Neural progenitor cell (in vitro differentiated cells): ENCODE results near the gene RNPS1. TPM values are rescaled to one million over a fixed set of nuclear protein-coding genes. Genes with fewer than 3 reads are reported as not detected.
"Not testable (repeated sequence)": the region's sequence is repeated elsewhere in the genome, so short reads cannot be mapped to it uniquely, and the experiment has no call there.

Experiments used
- DNase-seq: peaks from one replicate; pipeline ENCODE4 v3.0.0-alpha.2; 2016; ENCODE audit warnings: low spot score
- H2AFZ ChIP-seq: fragments of 200-600 bp; sonication (generic); replicated peaks from 2 replicates; pipeline ENCODE4 v1.6.1; 2016; ENCODE audit warnings: antibody characterized with exemption
- H3F3A ChIP-seq: fragments of 200-600 bp; sonication (generic); 2 replicates; pipeline ENCODE4 v1.6.1; 2016; ENCODE audit warnings: antibody characterized with exemption, low read depth
- H3K27ac ChIP-seq: fragments of 200-600 bp; sonication (generic); 2 replicates; pipeline ENCODE4 v1.5.1; 2016; ENCODE audit warnings: mild to moderate bottlenecking
- H3K27me3 ChIP-seq: fragments of 200-600 bp; sonication (generic); 2 replicates; pipeline ENCODE4 v1.6.1; 2016; ENCODE audit warnings: mild to moderate bottlenecking, moderate library complexity
- H3K36me3 ChIP-seq: fragments of 200-600 bp; sonication (generic); 2 replicates; pipeline ENCODE4 v1.5.1; 2016
- H3K4me1 ChIP-seq: fragments of 200-600 bp; sonication (generic); 2 replicates; pipeline ENCODE4 v1.6.1; 2016; ENCODE audit warnings: mixed run types
- H3K4me2 ChIP-seq: fragments of 200-600 bp; sonication (generic); 2 replicates; pipeline ENCODE4 v1.6.1; 2016
- H3K4me3 ChIP-seq: fragments of 200-600 bp; sonication (generic); 2 replicates; pipeline ENCODE4 v1.5.1; 2016
- H3K79me2 ChIP-seq: fragments of 200-600 bp; sonication (generic); 2 replicates; pipeline ENCODE4 v1.6.1; 2016; ENCODE audit warnings: low read depth
- H3K9ac ChIP-seq: fragments of 200-600 bp; sonication (generic); 2 replicates; pipeline ENCODE4 v1.6.1; 2016
- H3K9me3 ChIP-seq: fragments of 200-600 bp; sonication (generic); 2 replicates; pipeline ENCODE4 v1.5.1; 2016; ENCODE audit warnings: low read depth
- H4K20me1 ChIP-seq: fragments of 200-600 bp; sonication (generic); 2 replicates; pipeline ENCODE4 v1.6.1; 2016; ENCODE audit warnings: low read depth
- H3K27ac Mint-ChIP-seq: 3 replicates; pipeline ENCODE4 v1.8.0; 2021; ENCODE audit warnings: mixed read lengths
- H3K27me3 Mint-ChIP-seq: 2 replicates; pipeline ENCODE4 v1.8.0; 2022; ENCODE audit warnings: low read depth, mild to moderate bottlenecking, inconsistent platforms, moderate library complexity, mixed read lengths; ENCODE audit not compliant: insufficient read depth
- H3K36me3 Mint-ChIP-seq: 3 replicates; pipeline ENCODE4 v1.8.0; 2021; ENCODE audit warnings: mixed read lengths
- H3K4me1 Mint-ChIP-seq: 3 replicates; pipeline ENCODE4 v1.8.0; 2021; ENCODE audit warnings: mixed read lengths
- H3K4me3 Mint-ChIP-seq: 3 replicates; pipeline ENCODE4 v1.8.0; 2021; ENCODE audit warnings: mild to moderate bottlenecking, moderate library complexity, mixed read lengths
- H3K9me3 Mint-ChIP-seq: 3 replicates; pipeline ENCODE4 v1.8.0; 2020; ENCODE audit warnings: mixed read lengths
- EZH2 ChIP-seq: fragments of 200-600 bp; sonication (generic); IDR thresholded peaks from 2 replicates; pipeline ENCODE4 v1.6.1; 2017; ENCODE audit warnings: antibody characterized with exemption, mild to moderate bottlenecking, moderate library complexity
- EZH2phosphoT487 ChIP-seq: fragments of 200-600 bp; sonication (generic); IDR thresholded peaks from 2 replicates; pipeline ENCODE4 v1.6.1; 2017; ENCODE audit warnings: antibody characterized with exemption
- total RNA-seq: library from RNA; depleted of rRNA; stranded (reverse); fragments of >200 nt; gene quantifications from 2 replicates; pipeline ENCODE4 v1.2.3, GENCODE V29; 2015; ENCODE audit warnings: low replicate concordance
- TF ChIP-seq, protein P1 (sequence below): fragments of 200-600 bp; sonication (generic); IDR thresholded peaks from 2 replicates; pipeline ENCODE4 v1.5.1; 2017; ENCODE audit warnings: antibody characterized with exemption, mild to moderate bottlenecking

The RNPS1 gene
- total RNA-seq, 1 donor from 2014 or later, result 176 TPM

DNA sequence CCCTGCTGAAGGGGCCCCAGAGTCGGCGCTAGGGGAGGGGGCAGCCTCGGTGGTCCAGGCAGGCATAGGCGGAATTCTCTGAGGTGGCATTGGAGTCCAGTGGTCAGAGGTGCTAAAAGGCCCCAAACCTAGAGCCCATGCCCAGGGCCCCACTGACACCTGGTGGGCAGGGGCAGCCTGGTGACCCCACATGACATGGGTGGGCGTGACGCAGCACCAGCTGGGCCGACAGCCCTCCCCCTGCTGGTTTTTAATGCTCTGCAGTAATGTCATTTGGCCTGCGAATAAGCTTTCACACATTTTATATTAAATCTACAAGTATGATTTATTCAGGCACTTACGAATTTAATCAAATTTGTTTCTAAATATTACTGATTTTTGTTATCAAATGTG lies 2.1 kb upstream of the RNPS1 start:
- Mint-ChIP-seq H3K36me3 (peaks cover 8% of the 10 kb centered on the region), H3K4me1 (peaks cover 23% of the 10 kb centered on the region), H3K27ac (no peak overlapping the region), H3K4me3 (peak overlapping the region; percentile 96), H3K9me3 (no peaks in the 10 kb centered on the region), H3K27me3 (peaks cover 6% of the 10 kb centered on the region)
- TF ChIP-seq EZH2, result no peak
- TF ChIP-seq, protein P1, sequence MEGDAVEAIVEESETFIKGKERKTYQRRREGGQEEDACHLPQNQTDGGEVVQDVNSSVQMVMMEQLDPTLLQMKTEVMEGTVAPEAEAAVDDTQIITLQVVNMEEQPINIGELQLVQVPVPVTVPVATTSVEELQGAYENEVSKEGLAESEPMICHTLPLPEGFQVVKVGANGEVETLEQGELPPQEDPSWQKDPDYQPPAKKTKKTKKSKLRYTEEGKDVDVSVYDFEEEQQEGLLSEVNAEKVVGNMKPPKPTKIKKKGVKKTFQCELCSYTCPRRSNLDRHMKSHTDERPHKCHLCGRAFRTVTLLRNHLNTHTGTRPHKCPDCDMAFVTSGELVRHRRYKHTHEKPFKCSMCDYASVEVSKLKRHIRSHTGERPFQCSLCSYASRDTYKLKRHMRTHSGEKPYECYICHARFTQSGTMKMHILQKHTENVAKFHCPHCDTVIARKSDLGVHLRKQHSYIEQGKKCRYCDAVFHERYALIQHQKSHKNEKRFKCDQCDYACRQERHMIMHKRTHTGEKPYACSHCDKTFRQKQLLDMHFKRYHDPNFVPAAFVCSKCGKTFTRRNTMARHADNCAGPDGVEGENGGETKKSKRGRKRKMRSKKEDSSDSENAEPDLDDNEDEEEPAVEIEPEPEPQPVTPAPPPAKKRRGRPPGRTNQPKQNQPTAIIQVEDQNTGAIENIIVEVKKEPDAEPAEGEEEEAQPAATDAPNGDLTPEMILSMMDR, result no peak
- no peak for TF ChIP-seq EZH2phosphoT487
- no peak for DNase-seq
- H3F3A ChIP-seq, result peaks cover 12% of the 10 kb centered on the region
- H3K36me3 ChIP-seq, result no peaks in the 10 kb centered on the region
- peaks cover 39% of the 10 kb centered on the region for H4K20me1 ChIP-seq
- no peak overlapping the region for H3K9ac ChIP-seq
- H3K4me2 ChIP-seq, result no peak overlapping the region
- H3K79me2 ChIP-seq, result peaks cover 47% of the 10 kb centered on the region
- peaks cover 13% of the 10 kb centered on the region for H3K4me1 ChIP-seq
- H3K27me3 ChIP-seq, result no peaks in the 10 kb centered on the region
- H2AFZ ChIP-seq, result no peak overlapping the region
- H3K27ac ChIP-seq, result no peak overlapping the region
- H3K4me3 ChIP-seq, result no peak overlapping the region
- no peaks in the 10 kb centered on the region for H3K9me3 ChIP-seq

DNA sequence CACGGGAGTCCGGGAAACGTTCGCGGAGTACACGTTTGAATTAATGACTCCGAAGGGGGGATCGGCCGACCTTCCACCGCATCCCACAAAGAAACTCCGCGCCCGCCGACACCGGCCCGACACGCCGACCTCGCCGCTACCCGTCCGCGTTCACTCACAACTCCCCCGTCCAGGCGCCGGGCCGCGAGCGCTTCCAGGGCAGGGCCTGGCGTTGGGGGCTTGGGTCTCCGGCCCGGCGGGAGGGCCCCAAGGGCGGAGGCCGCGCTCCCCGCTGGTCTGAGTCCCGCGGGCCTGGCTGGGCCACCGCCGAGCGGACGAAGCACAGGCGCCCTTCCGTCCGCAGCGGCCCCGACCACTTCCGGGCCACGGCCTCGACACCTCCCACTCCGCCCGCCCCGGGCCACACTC lies 417 bp downstream of the RNPS1 start:
- not testable (repeated sequence) for H3K27me3 Mint-ChIP-seq, H3K9me3 ChIP-seq, DNase-seq, H3K36me3 ChIP-seq, H3K27me3 ChIP-seq, H3K9me3 Mint-ChIP-seq
- peaks cover 64% of the 10 kb centered on the region for H4K20me1 ChIP-seq
- peaks cover 13% of the 10 kb centered on the region for H3K4me1 ChIP-seq
- peak overlapping the region; percentile 97 for H3K27ac ChIP-seq
- Mint-ChIP-seq H3K4me3 (peak overlapping the region; percentile 96), H3K27ac (peak overlapping the region; percentile 50), H3K4me1 (peaks cover 26% of the 10 kb centered on the region), H3K36me3 (peaks cover 14% of the 10 kb centered on the region)
- peaks cover 73% of the 10 kb centered on the region for H3K79me2 ChIP-seq
- peak overlapping the region; percentile 100 for H3K9ac ChIP-seq
- H2AFZ ChIP-seq, result peak overlapping the region; percentile 100
- H3F3A ChIP-seq, result peaks cover 14% of the 10 kb centered on the region
- peak overlapping the region; percentile 86 for H3K4me3 ChIP-seq
- peak overlapping the region; percentile 78 for H3K4me2 ChIP-seq

DNA sequence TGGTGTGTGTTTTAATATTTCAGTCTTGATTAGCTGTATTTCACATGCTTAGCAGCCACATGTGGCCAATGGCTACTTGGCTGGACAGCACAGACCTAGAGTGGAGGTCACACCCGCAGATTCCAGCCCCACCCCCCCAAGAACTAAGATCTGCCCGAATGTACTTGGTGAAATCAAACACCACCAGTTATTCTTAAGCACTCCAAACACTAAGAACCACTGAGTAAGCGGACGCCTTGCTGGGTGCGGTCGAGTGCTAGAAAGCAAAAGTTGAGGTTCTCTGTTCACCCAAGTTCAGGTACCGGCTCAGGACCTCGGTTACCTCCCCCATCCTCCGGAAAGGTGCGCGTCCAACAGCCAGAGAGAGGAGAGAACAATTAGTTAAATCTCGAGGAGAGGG lies 1.0 kb downstream of the RNPS1 start:
- Mint-ChIP-seq H3K4me3 (peak overlapping the region; percentile 96), H3K27ac (peak overlapping the region; percentile 51), H3K36me3 (peaks cover 21% of the 10 kb centered on the region), H3K4me1 (peaks cover 26% of the 10 kb centered on the region)
- Histone ChIP-seq H3K9ac (peak overlapping the region; percentile 100), H3K4me1 (peaks cover 13% of the 10 kb centered on the region), H3K79me2 (peaks cover 79% of the 10 kb centered on the region), H3F3A (peaks cover 15% of the 10 kb centered on the region), H4K20me1 (peaks cover 70% of the 10 kb centered on the region), H3K4me2 (peak overlapping the region; percentile 78), H3K4me3 (peak overlapping the region; percentile 86)
- not testable (repeated sequence) for H3K9me3 Mint-ChIP-seq, H3K36me3 ChIP-seq, H3K27me3 Mint-ChIP-seq, H2AFZ ChIP-seq, H3K27ac ChIP-seq, H3K27me3 ChIP-seq, H3K9me3 ChIP-seq
- DNase-seq, result peak; percentile 26

DNA sequence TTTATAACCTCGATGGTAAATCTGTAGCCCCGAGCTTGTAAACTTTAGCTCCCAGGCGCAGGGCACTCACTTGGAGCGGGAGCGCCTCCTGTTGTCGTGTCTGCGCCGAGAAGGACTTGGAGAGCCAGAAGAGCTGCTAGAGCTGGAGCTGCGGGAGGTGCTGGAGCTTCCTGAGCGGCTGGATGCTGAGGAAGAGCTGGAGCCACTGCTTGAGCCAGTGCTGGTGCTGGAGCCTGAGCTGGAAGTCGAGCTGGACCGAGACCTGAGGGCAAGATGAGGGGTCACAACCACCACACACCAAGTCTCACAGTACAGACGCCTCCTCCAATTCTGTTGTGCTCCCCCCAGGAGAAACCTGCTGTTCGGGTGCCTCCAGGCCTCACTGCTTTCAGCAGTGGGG lies 4.9 kb downstream of the RNPS1 start:
- H3K27me3 ChIP-seq, result not testable (repeated sequence)

DNA sequence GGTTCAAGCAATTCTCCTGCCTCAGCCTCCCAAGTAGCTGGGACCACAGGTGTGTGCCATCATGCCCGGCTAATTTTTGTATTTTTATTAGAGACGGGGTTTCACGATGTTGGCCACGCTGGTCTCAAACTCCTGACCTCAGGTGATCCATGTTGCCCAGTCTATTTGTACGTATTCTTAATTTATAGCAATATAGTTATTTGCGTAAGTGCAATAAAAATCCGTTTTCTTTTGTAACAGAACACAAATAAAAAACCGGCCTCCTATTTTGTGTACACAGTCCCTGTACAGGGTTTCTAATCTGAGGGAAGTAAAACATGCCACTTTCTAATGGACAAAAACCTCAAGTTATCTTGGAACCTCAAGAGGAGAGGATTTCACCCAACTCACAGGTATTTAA lies 7.7 kb downstream of the RNPS1 start:
- no peak overlapping the region for H3K27ac ChIP-seq
- H3K9ac ChIP-seq, result no peak overlapping the region
- peaks cover 25% of the 10 kb centered on the region for H3F3A ChIP-seq
- H3K36me3 Mint-ChIP-seq, result peaks cover 44% of the 10 kb centered on the region
- H3K27me3 Mint-ChIP-seq, result peaks cover 8% of the 10 kb centered on the region
- no peaks in the 10 kb centered on the region for H3K9me3 ChIP-seq
- peaks cover 89% of the 10 kb centered on the region for H3K79me2 ChIP-seq
- no peak for TF ChIP-seq EZH2
- TF ChIP-seq, protein P1, result no peak
- no peak for TF ChIP-seq EZH2phosphoT487
- H2AFZ ChIP-seq, result no peak overlapping the region
- H3K4me1 Mint-ChIP-seq, result peaks cover 7% of the 10 kb centered on the region
- H3K36me3 ChIP-seq, result peaks cover 23% of the 10 kb centered on the region
- no peaks in the 10 kb centered on the region for H3K9me3 Mint-ChIP-seq
- H3K4me3 ChIP-seq, result no peak overlapping the region
- no peak overlapping the region for H3K4me2 ChIP-seq
- H3K4me1 ChIP-seq, result no peaks in the 10 kb centered on the region
- no peaks in the 10 kb centered on the region for H3K27me3 ChIP-seq
- H3K27ac Mint-ChIP-seq, result no peak overlapping the region
- H4K20me1 ChIP-seq, result peaks cover 78% of the 10 kb centered on the region
- no peak overlapping the region for H3K4me3 Mint-ChIP-seq
- DNase-seq, result no peak

More for the DNA sequence above, 4.9 kb downstream of the RNPS1 start:
- H3K36me3 Mint-ChIP-seq, result peaks cover 35% of the 10 kb centered on the region
- H3K4me3 ChIP-seq, H3K27ac Mint-ChIP-seq, H3K27me3 Mint-ChIP-seq, H3K9me3 ChIP-seq, H3K9ac ChIP-seq, H3K4me3 Mint-ChIP-seq, H2AFZ ChIP-seq, H3K4me1 ChIP-seq, H3K4me2 ChIP-seq, DNase-seq, H3K9me3 Mint-ChIP-seq, H3K27ac ChIP-seq: not testable (repeated sequence)
- H3K36me3 ChIP-seq, result peaks cover 23% of the 10 kb centered on the region
- H4K20me1 ChIP-seq, result peaks cover 86% of the 10 kb centered on the region
- H3K79me2 ChIP-seq, result peaks cover 97% of the 10 kb centered on the region
- peaks cover 18% of the 10 kb centered on the region for H3F3A ChIP-seq
- H3K4me1 Mint-ChIP-seq, result peaks cover 19% of the 10 kb centered on the region

DNA sequence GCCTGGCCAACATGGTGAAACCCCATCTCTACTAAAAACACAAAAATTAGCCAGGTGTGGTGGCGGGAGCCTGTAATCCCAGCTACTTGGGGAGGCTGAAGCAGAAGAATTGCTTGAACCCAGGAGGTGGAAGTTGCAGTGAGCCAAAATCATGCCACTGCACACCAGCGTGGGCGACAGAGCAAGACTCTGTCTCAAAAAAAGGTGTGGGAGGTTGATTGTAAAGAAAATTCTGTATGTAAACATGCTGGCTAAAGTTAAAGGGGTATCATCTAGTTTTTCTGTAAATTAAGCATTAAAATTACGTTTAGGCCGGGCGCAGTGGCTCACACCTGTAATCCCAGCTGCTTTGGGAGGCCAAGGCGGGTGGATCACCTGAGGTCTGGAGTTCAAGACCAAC lies 9.4 kb downstream of the RNPS1 start:
- not testable (repeated sequence) for H3K4me1 ChIP-seq, H3K4me2 ChIP-seq, H3K27me3 Mint-ChIP-seq, H3K27ac ChIP-seq, H3K4me3 Mint-ChIP-seq, H3K9me3 ChIP-seq, H3K27ac Mint-ChIP-seq, H3K4me3 ChIP-seq, DNase-seq, H3K27me3 ChIP-seq, H3K9ac ChIP-seq, H2AFZ ChIP-seq, H3K4me1 Mint-ChIP-seq, H3K9me3 Mint-ChIP-seq
- H3K36me3 Mint-ChIP-seq, result peaks cover 42% of the 10 kb centered on the region
- peaks cover 39% of the 10 kb centered on the region for H3F3A ChIP-seq
- peaks cover 72% of the 10 kb centered on the region for H4K20me1 ChIP-seq
- peaks cover 72% of the 10 kb centered on the region for H3K79me2 ChIP-seq
- peaks cover 23% of the 10 kb centered on the region for H3K36me3 ChIP-seq
